SK-N-MC (cell line): Measurements from ENCODE around the gene CCNA1.

Experiments
- EZH2 ChIP-seq: fragments of 200-600 bp; sonication (generic); IDR thresholded peaks from one replicate; pipeline ENCODE4 v1.6.1; 2017; ENCODE audit warnings: antibody characterized with exemption
- POLR2AphosphoS5 ChIP-seq: IDR thresholded peaks from 2 replicates; pipeline ENCODE4 v1.6.1; 2012; ENCODE audit warnings: mild to moderate bottlenecking, low read depth, low read length, borderline replicate concordance

DNA sequence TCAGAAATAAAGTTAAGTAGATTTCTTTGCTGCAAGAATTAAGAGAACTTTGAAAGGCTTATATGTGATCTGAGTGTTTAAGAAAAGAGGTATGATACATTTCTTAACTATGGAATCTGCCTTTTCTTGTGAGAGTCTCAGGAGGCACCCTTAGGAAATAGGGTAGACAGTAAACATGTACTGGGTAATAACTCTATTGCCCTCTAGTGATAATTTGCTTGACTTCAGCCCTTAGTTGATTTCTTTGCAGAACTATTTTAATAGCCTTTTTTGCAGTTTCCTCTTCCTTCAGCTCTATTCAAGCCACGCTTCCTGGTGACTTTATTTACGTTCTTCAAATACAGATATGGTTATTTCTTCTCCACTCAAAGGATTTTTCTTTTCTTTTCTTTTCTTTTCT is 37.0 kb upstream of the CCNA1 start:
- TF ChIP-seq POLR2AphosphoS5: no peak
- no peak for TF ChIP-seq EZH2
